Amniotic epithelial cell (primary cell): ENCODE results near the gene SCN10A.

Source experiments
- DNase-seq: peaks from one replicate; pipeline ENCODE4 v3.0.0-alpha.2; 2010; ENCODE audit warnings: low read depth

SCN10A gene

GRCh38 chr3:38773528-38773927 is 42.5 kb downstream of the SCN10A start:
- no peak for DNase-seq

DNA sequence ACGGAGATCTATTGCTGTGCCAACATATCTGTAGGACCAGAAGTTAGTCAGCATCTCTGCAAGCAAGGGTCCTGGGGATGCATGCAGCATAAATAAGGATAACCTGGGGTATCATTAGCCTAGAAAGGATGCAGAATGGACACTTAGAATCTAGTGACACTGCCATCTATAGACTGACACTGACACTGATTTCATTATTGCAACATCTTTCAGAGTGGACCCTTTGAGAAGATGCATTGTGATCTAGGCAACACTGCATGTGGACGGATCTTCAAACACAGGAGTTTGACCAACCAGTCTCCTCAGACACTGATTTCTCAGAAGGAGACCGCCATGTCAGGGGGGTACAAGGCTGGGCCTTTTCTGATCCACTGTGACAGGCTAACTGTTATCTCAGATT is 52.4 kb downstream of the SCN10A start:
- DNase-seq = no peak

DNA sequence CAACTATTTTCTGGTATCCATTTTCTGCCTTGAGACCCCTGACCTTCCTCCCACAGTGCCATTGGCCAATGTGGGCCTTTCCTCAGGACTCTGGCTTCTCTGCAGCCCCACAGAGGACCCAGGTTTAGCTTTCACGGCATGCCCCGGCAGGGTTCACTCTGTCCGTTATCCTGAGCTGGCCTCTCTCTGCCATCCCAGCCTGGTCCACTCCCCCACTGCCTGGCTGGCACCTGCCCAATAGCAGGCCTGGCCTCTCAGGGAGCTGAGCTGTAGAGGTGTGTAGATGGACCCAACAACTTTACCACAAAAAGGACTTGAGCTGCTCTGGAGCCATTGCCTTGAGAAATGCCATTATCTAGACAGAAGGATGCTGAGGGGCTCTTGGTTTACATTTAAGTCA is 57.5 kb downstream of the SCN10A start:
- no peak for DNase-seq

GRCh38 chr3:38757721-38758120 is 58.3 kb downstream of the SCN10A start:
- DNase-seq = no peak

DNA sequence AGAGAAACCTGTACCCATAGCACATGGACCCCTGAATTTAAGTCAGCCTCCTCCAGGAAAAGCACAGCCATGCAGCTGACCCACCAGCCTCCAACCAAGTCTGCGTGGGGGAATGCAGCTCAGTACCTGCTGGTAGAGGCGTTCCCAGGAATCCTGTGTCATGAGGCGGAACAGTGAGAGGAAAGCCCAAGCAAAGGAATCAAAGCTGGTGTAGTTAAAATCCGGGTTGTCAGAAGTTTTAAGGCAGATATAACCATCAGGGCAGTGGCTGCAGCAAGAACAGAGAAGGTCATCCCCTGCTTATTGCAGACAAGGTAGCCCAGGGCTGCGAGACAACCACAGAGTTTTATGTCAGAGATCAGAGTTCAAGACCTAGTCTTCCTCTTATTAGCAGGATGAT is 59.1 kb downstream of the SCN10A start:
- no peak for DNase-seq

DNA sequence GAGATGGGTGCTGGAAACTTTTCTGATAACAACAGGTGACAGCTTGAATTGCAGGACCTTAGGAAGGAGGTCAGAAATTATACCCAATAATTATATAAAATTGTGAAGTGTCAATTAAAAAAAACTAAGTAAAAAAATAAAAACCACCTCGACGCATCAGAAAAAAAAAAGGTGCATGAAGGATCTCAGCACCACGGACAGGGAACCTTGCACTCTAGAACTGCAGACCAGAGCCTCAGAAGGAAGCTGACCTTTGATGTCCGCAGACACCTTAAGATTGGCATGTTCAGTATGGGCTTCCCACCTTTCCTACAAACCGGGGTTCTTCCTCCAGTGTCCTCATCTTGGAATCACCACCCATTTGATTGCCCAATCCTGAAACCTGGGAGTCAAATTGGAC is 60.9 kb downstream of the SCN10A start:
- DNase-seq = peak; percentile 7

DNA sequence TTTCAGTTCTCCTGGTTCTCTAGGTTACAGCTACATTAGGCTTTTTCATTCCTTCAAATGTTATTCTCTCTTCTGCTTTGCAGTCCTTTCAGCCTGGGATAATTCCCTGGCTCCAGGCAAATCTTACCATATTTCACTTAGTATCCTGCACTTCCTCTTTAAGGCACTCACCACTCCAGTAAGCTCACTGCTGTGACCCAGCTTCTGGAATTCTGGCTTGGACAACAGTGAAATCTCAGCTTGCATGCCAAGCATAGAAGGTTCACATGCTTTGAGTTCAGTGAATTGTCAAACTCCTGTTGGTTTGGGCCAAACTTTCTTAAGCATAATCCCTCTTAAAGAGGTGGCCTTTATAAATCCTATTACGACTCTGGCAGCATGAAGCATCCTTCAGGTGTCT is 69.4 kb downstream of the SCN10A start:
- DNase-seq = no peak

DNA sequence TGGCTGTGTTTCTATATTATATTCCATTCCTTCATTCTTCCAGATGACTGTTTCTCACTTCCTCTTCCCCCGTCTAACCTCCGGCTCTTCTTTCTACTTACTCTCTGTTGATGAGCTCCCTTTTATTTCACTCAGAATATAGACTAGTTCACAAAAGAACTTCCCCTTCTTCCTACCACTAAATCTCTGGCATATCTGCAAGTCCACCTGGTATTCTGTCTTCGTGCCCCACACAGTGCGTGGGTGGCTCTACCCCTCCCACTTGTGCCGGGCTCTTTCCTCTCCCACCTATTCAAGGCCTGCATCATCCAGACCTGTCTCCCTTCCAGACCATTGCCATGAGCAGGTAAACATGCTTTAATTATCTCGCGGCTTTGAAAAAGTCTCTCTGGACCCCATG is 73.0 kb downstream of the SCN10A start:
- DNase-seq = no peak

- no peak for DNase-seq
Observed at GRCh38 chr3:38742550-38742949, 73.5 kb downstream of the SCN10A start.

- no peak for DNase-seq
Observed at GRCh38 chr3:38740537-38740936, 75.5 kb downstream of the SCN10A start.

GRCh38 chr3:38739931-38740330 is 76.1 kb downstream of the SCN10A start:
- DNase-seq = no peak

DNA sequence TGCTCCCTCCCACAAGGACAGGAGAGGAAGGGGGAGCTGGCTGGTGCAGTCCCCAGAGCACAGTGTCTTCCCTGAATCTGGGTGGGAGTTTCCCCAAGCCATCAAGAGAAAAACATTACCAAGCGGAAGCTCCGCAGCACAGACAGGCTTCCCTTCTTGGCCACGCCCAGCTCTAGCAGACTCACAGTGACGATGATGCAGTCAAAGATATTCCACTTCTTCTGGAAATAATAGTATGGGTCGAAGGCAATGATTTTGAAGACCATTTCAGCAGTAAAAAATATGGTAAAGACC is 76.7 kb downstream of the SCN10A start:
- DNase-seq = no peak

DNA sequence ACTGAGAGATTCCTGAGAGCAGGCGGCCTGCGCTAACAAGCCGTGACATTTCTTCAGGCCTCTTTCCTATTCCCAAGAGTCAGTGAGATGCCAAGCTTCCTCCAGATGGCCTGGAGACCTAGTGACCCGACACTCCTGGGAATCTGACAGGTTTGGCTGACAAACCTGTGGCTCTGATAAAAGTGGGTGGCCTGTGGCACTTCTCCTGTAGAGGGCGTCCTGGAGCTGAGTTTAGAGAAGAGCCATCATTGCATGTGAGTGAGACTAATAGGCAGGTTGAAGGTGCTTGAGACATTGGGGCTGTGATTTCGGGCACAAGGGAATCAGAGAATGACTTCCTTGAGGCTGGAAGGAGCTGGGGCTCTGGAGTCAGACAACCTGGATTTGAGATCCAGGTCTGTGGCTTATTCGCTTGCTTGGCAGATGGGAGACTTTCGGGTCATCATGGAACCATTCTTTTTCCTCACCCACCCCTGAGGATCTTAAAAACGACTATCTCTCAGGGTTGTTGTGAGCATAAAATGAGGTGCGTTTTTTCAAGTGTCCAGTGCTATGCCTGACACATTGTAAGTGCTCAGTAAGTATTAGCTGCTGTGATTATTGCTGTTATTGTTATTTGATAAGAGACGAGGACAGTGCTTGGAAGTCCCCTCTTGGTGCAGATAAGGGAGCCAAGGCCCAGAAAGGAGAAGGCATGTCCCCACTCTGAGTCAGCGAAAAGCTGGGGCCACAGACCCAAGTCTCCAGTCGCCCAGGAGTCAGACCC is 77.2 kb downstream of the SCN10A start:
- peak; percentile 33 for DNase-seq

- peak; percentile 85 for DNase-seq
Observed at GRCh38 chr3:38731522-38731921, 84.5 kb downstream of the SCN10A start.

GRCh38 chr3:38730281-38730680 is 85.7 kb downstream of the SCN10A start:
- peak; percentile 81 for DNase-seq

GRCh38 chr3:38728008-38728407 is 88.0 kb downstream of the SCN10A start:
- DNase-seq = no peak

DNA sequence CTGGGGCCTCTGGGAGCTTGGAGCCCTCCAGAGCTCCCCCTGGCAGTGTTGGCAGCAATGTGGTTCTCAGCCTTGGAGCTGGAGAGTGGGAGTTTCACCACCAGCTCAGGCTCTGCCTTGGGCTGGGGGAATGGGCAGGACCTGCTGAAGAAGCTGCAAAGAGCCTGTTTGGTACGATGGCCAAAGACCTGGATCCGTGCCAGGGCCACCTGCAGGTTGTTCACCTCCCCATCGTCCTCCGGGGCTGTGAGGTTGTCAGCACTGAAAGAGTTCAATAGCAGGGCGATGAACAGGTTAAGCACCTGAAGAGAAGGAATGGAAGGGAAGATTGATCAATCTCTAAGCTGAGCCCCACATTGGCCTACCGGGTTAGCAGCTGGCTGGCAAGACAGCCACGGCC is 89.3 kb downstream of the SCN10A start:
- DNase-seq = no peak

- DNase-seq = peak; percentile 38
Observed at GRCh38 chr3:38725726-38726419, 90.1 kb downstream of the SCN10A start.

GRCh38 chr3:38724392-38724736 is 91.7 kb downstream of the SCN10A start:
- no peak for DNase-seq

GRCh38 chr3:38723569-38724391 is 92.2 kb downstream of the SCN10A start:
- DNase-seq = peak; percentile 43

GRCh38 chr3:38722781-38723568 is 93.0 kb downstream of the SCN10A start:
- peak; percentile 34 for DNase-seq

DNA sequence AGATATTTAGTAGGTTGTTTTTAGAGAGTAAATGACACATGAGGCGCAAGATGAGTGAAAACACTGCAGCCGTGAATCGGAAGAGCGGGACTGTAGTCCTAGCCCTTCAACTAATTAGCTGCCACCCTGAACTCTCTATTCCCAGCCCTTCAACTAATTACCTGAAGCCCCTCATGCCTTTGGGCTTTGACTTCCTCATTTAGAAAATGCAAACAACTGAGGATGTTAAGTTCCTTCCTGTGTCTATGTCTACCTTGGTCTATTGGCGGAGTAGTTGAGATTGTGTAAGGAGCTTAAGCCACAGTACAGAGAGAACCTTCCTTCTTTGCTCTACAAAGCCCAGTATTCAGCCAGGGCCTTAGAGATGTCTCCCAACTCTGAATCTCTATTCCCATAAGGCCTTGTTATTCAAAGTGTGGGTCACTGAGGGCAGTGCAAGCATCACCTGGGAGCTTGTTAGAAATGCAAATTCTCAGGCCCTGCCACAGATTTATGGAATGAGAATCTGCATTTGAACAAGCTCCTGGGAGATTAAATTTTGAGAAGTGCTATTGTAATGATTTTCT is 94.7 kb downstream of the SCN10A start:
- DNase-seq = no peak
